Measurements from ENCODE around the gene TDRD3. TPM values are rescaled to one million over a fixed set of nuclear protein-coding genes. Genes with fewer than 3 reads are reported as not detected.

The TDRD3 gene
- total and polyA plus RNA-seq, 4 donors, result 3.6 to 15.8 (median 6.2) TPM

DNA sequence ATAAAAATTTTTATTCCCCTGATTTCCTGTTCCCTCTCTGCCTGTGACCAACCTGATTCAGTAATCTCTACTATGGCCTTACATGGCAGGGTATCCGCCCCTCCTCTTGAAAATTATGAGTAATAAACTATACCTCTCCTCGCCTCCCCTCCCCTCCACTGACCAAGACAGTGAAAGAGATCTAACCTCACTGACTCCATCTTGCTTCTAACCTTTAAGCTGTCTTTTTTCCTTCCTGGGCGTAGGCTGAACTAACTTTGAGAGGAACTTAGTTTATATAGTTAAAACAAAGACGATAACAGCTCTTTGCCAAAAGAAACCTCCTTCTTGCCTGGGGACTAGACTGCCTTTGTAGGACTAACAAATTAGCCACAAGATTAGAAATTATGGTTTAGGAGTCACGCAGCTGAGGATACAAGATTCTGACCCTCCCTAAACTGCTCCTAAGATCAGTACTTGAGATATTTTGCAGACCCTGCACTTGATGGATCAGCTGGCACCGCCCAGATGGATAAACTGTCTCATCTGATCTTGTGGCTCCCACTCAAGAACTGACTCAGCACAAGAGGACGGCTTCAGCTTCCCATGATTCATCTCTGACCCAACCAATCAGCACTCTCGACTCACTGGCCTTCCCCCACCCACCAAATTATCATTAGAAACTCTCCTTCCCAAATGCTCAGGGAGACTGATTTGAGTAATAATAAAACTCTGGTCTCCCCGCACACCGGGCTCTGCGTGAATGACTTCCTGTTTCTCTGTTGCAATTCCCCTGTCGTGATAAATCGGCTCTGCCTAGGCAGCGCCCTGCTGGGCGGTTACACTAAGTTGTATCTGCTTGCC is 187.1 kb downstream of the TDRD3 start:
- Histone ChIP-seq H3K4me3 (ENCODE audit: low read depth in 1 of 3, low read length in 3 of 3) (no peak overlapping the region), H3K36me3 (ENCODE audit: control insufficient read depth in 4 of 4, insufficient read depth in 3 of 4, low read depth in 1 of 4, low read length in 3 of 4) (no peaks in the 10 kb centered on the region), H3K27ac (ENCODE audit: low read depth in 1 of 2, low read length in 2 of 2) (no peak overlapping the region), H3K9ac (ENCODE audit: low read depth in 1 of 2, low read length in 2 of 2) (no peak overlapping the region), H3K9me3 (ENCODE audit: control insufficient read depth in 4 of 4, low read length in 3 of 4) (no peaks in the 10 kb centered on the region), H3K4me1 (ENCODE audit: control insufficient read depth in 4 of 4, insufficient read depth in 4 of 4, low read length in 3 of 4) (no peaks in the 10 kb centered on the region), H3K27me3 (ENCODE audit: control insufficient read depth in 4 of 4, insufficient read depth in 4 of 4, low read length in 3 of 4) (no peaks in the 10 kb centered on the region)
- 70% methylated on average over 15 of the region's 15 CpGs for WGBS
- TF ChIP-seq, protein P1, sequence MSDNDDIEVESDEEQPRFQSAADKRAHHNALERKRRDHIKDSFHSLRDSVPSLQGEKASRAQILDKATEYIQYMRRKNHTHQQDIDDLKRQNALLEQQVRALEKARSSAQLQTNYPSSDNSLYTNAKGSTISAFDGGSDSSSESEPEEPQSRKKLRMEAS (IDR thresholded peaks at IDR 0.05), result no peak
- no peak for TF ChIP-seq GABPA (IDR thresholded peaks at IDR 0.05 in 1 of 2, conservative IDR thresholded peaks at IDR 0.05 in 1 of 2)
- no peak for DNase-seq (ENCODE audit: low spot score)

DNA sequence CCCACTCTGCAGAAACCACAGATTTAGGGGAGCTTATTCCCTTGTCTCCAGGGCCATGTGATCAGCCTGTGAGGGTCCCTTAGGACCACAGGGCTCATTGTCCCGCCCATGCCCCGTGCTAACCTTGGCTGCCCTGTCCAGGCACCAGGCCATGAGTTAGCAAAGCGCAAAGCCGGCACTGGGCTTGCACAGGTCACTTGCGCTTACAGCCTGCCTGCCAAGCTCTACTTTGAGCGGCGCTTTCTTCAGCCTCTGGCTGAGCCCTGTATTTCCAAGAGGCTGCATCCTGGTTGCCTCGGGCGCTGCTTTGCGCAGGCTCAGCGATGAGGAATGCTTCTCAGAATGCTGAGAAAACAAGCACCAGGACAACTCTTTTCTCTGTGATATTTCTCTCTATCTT is 188.0 kb downstream of the TDRD3 start:
- Histone ChIP-seq H3K36me3 (ENCODE audit: control insufficient read depth in 4 of 4, insufficient read depth in 3 of 4, low read depth in 1 of 4, low read length in 3 of 4) (no peaks in the 10 kb centered on the region), H3K4me3 (ENCODE audit: low read depth in 1 of 3, low read length in 3 of 3) (no peak overlapping the region), H3K9me3 (ENCODE audit: control insufficient read depth in 4 of 4, low read length in 3 of 4) (no peaks in the 10 kb centered on the region), H3K27me3 (ENCODE audit: control insufficient read depth in 4 of 4, insufficient read depth in 4 of 4, low read length in 3 of 4) (no peaks in the 10 kb centered on the region), H3K27ac (ENCODE audit: low read depth in 1 of 2, low read length in 2 of 2) (no peak overlapping the region), H3K4me1 (ENCODE audit: control insufficient read depth in 4 of 4, insufficient read depth in 4 of 4, low read length in 3 of 4) (no peaks in the 10 kb centered on the region), H3K9ac (ENCODE audit: low read depth in 1 of 2, low read length in 2 of 2) (no peak overlapping the region)
- TF ChIP-seq SP1 (IDR thresholded peaks at IDR 0.05), result no peak
- TF ChIP-seq, protein P2, sequence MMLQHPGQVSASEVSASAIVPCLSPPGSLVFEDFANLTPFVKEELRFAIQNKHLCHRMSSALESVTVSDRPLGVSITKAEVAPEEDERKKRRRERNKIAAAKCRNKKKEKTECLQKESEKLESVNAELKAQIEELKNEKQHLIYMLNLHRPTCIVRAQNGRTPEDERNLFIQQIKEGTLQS (IDR thresholded peaks at IDR 0.05), result no peak
- TF ChIP-seq YY1 (IDR thresholded peaks at IDR 0.05), result no peak
- TF ChIP-seq, protein P3, sequence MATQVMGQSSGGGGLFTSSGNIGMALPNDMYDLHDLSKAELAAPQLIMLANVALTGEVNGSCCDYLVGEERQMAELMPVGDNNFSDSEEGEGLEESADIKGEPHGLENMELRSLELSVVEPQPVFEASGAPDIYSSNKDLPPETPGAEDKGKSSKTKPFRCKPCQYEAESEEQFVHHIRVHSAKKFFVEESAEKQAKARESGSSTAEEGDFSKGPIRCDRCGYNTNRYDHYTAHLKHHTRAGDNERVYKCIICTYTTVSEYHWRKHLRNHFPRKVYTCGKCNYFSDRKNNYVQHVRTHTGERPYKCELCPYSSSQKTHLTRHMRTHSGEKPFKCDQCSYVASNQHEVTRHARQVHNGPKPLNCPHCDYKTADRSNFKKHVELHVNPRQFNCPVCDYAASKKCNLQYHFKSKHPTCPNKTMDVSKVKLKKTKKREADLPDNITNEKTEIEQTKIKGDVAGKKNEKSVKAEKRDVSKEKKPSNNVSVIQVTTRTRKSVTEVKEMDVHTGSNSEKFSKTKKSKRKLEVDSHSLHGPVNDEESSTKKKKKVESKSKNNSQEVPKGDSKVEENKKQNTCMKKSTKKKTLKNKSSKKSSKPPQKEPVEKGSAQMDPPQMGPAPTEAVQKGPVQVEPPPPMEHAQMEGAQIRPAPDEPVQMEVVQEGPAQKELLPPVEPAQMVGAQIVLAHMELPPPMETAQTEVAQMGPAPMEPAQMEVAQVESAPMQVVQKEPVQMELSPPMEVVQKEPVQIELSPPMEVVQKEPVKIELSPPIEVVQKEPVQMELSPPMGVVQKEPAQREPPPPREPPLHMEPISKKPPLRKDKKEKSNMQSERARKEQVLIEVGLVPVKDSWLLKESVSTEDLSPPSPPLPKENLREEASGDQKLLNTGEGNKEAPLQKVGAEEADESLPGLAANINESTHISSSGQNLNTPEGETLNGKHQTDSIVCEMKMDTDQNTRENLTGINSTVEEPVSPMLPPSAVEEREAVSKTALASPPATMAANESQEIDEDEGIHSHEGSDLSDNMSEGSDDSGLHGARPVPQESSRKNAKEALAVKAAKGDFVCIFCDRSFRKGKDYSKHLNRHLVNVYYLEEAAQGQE (IDR thresholded peaks at IDR 0.05), result no peak
- TF ChIP-seq JUND (IDR thresholded peaks at IDR 0.05), result no peak
- TF ChIP-seq NR2F2 (IDR thresholded peaks at IDR 0.05), result no peak
- TF ChIP-seq, protein P1 (IDR thresholded peaks at IDR 0.05), result no peak
- no peak for TF ChIP-seq GABPA (IDR thresholded peaks at IDR 0.05 in 1 of 2, conservative IDR thresholded peaks at IDR 0.05 in 1 of 2)
- DNase-seq (ENCODE audit: low spot score), result no peak
- 70% methylated on average over 11 of the region's 11 CpGs for WGBS

DNA sequence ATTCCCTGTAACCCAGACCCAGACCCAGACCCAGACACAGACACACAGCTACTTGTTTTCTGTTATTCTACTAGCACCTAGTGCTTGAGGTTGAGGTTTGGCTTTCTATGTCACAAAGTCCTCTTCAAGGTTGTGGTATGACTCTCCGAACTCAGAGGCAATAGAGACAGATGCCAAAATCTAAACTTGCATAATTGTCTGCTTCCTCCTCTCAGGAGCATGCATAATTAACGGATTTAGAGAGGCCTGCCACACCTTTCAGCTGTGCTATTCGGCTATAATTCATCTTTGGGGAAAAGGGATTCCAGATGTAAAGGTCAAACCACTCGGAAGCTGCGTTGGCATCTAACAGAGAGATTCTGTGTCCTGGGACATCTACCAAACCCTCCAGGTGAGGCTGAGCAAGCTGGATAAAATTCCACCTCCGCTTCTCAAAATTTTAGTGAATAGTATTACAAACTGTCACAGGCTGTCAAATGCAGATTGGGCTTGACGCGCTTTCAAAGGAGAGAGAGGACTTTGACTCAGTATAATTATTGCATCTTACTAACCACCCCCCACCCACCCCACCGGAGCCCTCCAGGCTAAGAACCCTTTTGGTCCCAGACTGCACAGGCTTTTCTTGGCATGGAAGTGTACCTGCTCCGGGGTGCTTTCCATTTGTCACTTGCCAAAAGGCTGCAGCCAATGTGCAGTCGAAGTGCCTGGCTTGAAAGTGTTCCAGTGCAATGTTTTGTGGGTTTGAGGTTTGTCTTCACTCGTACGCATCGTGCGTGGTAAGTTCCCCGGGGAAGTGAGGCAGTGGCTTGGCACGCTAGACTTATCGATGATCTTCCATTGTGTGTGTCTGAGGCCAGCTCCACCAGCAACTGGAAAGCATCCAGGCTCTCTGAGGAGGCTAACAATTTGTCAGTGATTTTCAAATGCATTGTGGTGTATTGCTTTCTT is 194.1 kb downstream of the TDRD3 start:
- H3K4me1 ChIP-seq (ENCODE audit: control insufficient read depth in 4 of 4, insufficient read depth in 4 of 4, low read length in 3 of 4), result no peaks in the 10 kb centered on the region
- H3K4me3 ChIP-seq (ENCODE audit: low read depth in 1 of 3, low read length in 3 of 3), result no peak overlapping the region
- no peak overlapping the region for H3K9ac ChIP-seq (ENCODE audit: low read depth in 1 of 2, low read length in 2 of 2)
- H3K36me3 ChIP-seq (ENCODE audit: control insufficient read depth in 4 of 4, insufficient read depth in 3 of 4, low read depth in 1 of 4, low read length in 3 of 4), result no peaks in the 10 kb centered on the region
- H3K9me3 ChIP-seq (ENCODE audit: control insufficient read depth in 4 of 4, low read length in 3 of 4), result no peaks in the 10 kb centered on the region
- 77% methylated on average over 18 of the region's 18 CpGs for WGBS
- no peak for DNase-seq (ENCODE audit: low spot score)
- TF ChIP-seq RAD21 (IDR thresholded peaks at IDR 0.05) (no peak), NR2F2 (IDR thresholded peaks at IDR 0.05) (no peak), TAF1 (conservative IDR thresholded peaks at IDR 0.05) (no peak), ZBTB33 (IDR thresholded peaks at IDR 0.05) (no peak)
- no peak overlapping the region for H3K27ac ChIP-seq (ENCODE audit: low read depth in 1 of 2, low read length in 2 of 2)
- peaks cover 0 to under 1% (median 0%) of the 10 kb centered on the region in 4 donors for H3K27me3 ChIP-seq (ENCODE audit: control insufficient read depth in 4 of 4, insufficient read depth in 4 of 4, low read length in 3 of 4)

Measured in liver (tissue), 9 donors.